Tibial artery (tissue), 4 donors: ENCODE measurements around the gene CREB5.

ENCODE experiments used
- DNase-seq, 2 donors: peaks; one replicate each; pipeline ENCODE4 v3.0.0-alpha.2; 2019
- H3K27ac ChIP-seq, 2 donors: fragments of 200-600 bp; sonication (generic) in 1 of 2; 1 replicate in 1 of 2; 2 replicates in 1 of 2; pipeline ENCODE4 v1.5.1; 2018 to 2019; ENCODE audit warnings: mild to moderate bottlenecking in 1 of 2
- H3K27me3 ChIP-seq, 2 donors: fragments of 200-600 bp; sonication (generic) in 1 of 2; one replicate each; pipeline versions ENCODE4 v1.5.1 to v1.6.0; 2016 to 2019
- H3K36me3 ChIP-seq, 3 donors: fragments of 200-600 bp; sonication (generic) in 2 of 3; one replicate each; pipeline ENCODE4 v1.5.1; 2016 to 2019; ENCODE audit warnings: mild to moderate bottlenecking in 2 of 3
- H3K4me1 ChIP-seq, 4 donors: fragments of 200-600 bp; sonication (generic) in 2 of 4; 1 replicate in 3 of 4; 2 replicates in 1 of 4; pipeline ENCODE4 v1.5.1; 2016 to 2019
- H3K4me3 ChIP-seq, 2 donors: fragments of 200-600 bp; sonication (generic) in 1 of 2; 1 replicate in 1 of 2; 2 replicates in 1 of 2; pipeline ENCODE4 v1.5.1; 2018 to 2019; ENCODE audit warnings: mild to moderate bottlenecking in 2 of 2
- H3K9me3 ChIP-seq, 3 donors: fragments of 200-600 bp; sonication (generic) in 1 of 3; one replicate each; pipeline ENCODE4 v1.5.1; 2016 to 2019
- intact Hi-C: fragments of 100-400 bp; cut with DNase I; formaldehyde crosslinking; loops from one replicate; pipeline ENCODE4 v1.15.0; 2023; ENCODE audit warnings: low total_unique reads
- TF ChIP-seq, protein P1 (sequence below), 2 experiments: fragments of 200-600 bp in 1 of 2; fragments of 450-650 bp in 1 of 2; IDR thresholded peaks; one replicate each; pipeline ENCODE4 v1.5.1; 2017 to 2019; ENCODE audit warnings: antibody characterized with exemption in 2 of 2, mild to moderate bottlenecking in 1 of 2, moderate library complexity in 1 of 2

Gene CREB5

DNA sequence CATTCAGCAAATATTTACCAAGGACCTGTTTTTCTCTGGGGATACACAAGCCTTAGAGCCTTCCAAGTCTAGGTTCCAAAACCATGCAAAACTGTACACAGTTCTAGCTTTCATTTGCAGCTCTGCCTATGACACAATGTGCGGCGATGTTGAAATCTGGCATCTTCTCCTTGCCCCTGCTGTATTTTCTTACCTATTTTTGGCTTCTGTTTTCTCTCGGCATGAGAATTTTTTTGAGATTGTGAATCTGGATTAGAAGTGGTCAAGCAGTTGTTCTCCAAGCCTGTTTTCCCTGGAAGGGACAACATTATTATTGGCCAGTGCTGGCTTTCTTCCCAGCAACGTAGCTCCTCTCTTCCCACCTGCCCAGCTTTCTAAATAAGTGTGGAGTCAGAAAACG, 176.3 kb downstream of the CREB5 start:
- Histone ChIP-seq H3K27me3 (no peaks in the 10 kb centered on the region), H3K4me3 (no peak overlapping the region), H3K4me1 (peaks cover 0 to 12% (median 0%) of the 10 kb centered on the region in 4 donors), H3K9me3 (no peaks in the 10 kb centered on the region), H3K36me3 (no peaks in the 10 kb centered on the region), H3K27ac (no peak overlapping the region)
- intact Hi-C loops = no loop called here
- no peak for DNase-seq
- TF ChIP-seq, protein P1, sequence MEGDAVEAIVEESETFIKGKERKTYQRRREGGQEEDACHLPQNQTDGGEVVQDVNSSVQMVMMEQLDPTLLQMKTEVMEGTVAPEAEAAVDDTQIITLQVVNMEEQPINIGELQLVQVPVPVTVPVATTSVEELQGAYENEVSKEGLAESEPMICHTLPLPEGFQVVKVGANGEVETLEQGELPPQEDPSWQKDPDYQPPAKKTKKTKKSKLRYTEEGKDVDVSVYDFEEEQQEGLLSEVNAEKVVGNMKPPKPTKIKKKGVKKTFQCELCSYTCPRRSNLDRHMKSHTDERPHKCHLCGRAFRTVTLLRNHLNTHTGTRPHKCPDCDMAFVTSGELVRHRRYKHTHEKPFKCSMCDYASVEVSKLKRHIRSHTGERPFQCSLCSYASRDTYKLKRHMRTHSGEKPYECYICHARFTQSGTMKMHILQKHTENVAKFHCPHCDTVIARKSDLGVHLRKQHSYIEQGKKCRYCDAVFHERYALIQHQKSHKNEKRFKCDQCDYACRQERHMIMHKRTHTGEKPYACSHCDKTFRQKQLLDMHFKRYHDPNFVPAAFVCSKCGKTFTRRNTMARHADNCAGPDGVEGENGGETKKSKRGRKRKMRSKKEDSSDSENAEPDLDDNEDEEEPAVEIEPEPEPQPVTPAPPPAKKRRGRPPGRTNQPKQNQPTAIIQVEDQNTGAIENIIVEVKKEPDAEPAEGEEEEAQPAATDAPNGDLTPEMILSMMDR (IDR thresholded peaks at IDR 0.05) = no peak

DNA sequence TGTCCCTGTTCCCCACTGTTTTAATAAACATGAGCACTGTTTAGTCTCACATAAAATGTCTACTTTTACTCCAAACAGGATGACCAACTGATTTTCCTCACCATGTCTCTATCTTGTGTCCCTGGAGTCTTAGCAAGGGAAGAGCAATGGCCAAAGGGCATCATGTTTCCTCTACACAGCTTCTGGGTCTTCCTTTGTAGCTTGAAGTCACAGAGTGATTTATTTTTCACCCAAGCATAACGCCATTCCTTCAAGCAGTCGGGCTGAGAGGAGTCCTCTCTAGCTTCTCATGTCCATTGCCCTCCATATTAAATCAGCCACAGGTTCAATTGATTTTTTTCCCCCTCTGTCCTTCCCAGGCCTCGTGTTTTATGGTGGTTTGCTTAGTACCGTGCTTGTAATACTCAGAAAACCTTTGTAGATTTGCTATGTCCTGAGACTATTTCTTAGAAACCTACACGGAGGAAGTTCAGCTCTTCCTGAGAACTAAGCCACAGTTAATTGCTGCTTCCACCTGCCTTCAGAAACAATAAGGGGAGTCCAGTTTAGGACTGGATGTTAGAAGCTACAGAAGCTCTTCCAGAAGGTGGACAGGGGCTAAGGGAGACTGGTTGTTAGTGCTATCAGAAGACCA, 178.8 kb downstream of the CREB5 start:
- H3K4me3 ChIP-seq = no peak overlapping the region
- intact Hi-C loops = no loop called here
- H3K27ac ChIP-seq = no peak overlapping the region
- H3K9me3 ChIP-seq = no peaks in the 10 kb centered on the region
- TF ChIP-seq, protein P1 (IDR thresholded peaks at IDR 0.05) = no peak
- no peaks in the 10 kb centered on the region for H3K27me3 ChIP-seq
- no peaks in the 10 kb centered on the region for H3K36me3 ChIP-seq
- H3K4me1 ChIP-seq = peaks cover 0 to 12% (median 0%) of the 10 kb centered on the region in 4 donors
- DNase-seq = no peak

- no peak for DNase-seq
- H3K27me3 ChIP-seq = no peaks in the 10 kb centered on the region
- no peaks in the 10 kb centered on the region for H3K36me3 ChIP-seq
- no peaks in the 10 kb centered on the region for H3K9me3 ChIP-seq
- H3K4me1 ChIP-seq = peaks cover 0 to 12% (median 0%) of the 10 kb centered on the region in 4 donors
- intact Hi-C loops = no loop called here
- TF ChIP-seq, protein P1 (IDR thresholded peaks at IDR 0.05) = no peak
- no peak overlapping the region for H3K27ac ChIP-seq
- no peak overlapping the region for H3K4me3 ChIP-seq
Observed at GRCh38 chr7:28591725-28592349, 179.5 kb downstream of the CREB5 start.

- intact Hi-C loops = no loop called here
- H3K4me3 ChIP-seq = no peak overlapping the region
- H3K27me3 ChIP-seq = no peaks in the 10 kb centered on the region
- peaks cover 0 to 7% (median 0%) of the 10 kb centered on the region in 4 donors for H3K4me1 ChIP-seq
- H3K27ac ChIP-seq = no peak overlapping the region
- no peaks in the 10 kb centered on the region for H3K9me3 ChIP-seq
- no peak for DNase-seq
- no peaks in the 10 kb centered on the region for H3K36me3 ChIP-seq
- TF ChIP-seq, protein P1 (IDR thresholded peaks at IDR 0.05) = no peak
Observed at GRCh38 chr7:28592861-28593260, 180.5 kb downstream of the CREB5 start.

DNA sequence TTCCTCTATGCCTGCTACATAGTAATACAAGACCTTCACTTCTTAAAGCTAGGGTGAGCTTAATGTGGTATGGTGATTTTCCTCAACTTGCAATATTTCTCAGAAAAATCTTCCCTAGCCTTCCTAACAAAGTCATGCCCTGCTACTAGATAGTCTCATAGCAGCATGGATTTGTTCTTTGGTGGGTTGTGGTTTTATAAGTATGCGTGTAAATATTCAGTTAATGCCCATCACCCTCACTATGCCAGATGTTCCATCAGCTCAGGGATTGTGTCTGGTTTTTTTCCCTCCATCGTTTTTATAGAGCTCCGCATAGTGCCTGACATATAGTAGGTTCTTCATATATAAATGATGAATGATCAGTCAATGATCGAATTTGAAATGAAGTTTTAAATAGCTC, 182.8 kb downstream of the CREB5 start:
- Histone ChIP-seq H3K27ac (no peak overlapping the region), H3K9me3 (no peaks in the 10 kb centered on the region), H3K27me3 (no peaks in the 10 kb centered on the region), H3K4me3 (no peak overlapping the region), H3K36me3 (no peaks in the 10 kb centered on the region), H3K4me1 (no peaks in the 10 kb centered on the region)
- intact Hi-C loops = no loop called here
- DNase-seq = no peak
- TF ChIP-seq, protein P1 (IDR thresholded peaks at IDR 0.05) = no peak
